Activated CD8-positive, alpha-beta memory T cell treated with anti-CD3 and anti-CD28 coated beads, Interleukin-2, amount 50 U/mL, for 48 hours (primary cell): ENCODE data around the gene BSG.

Experiments used
- DNase-seq: peaks from one replicate; pipeline ENCODE4 v3.0.0-alpha.2; 2020

Gene BSG

DNA sequence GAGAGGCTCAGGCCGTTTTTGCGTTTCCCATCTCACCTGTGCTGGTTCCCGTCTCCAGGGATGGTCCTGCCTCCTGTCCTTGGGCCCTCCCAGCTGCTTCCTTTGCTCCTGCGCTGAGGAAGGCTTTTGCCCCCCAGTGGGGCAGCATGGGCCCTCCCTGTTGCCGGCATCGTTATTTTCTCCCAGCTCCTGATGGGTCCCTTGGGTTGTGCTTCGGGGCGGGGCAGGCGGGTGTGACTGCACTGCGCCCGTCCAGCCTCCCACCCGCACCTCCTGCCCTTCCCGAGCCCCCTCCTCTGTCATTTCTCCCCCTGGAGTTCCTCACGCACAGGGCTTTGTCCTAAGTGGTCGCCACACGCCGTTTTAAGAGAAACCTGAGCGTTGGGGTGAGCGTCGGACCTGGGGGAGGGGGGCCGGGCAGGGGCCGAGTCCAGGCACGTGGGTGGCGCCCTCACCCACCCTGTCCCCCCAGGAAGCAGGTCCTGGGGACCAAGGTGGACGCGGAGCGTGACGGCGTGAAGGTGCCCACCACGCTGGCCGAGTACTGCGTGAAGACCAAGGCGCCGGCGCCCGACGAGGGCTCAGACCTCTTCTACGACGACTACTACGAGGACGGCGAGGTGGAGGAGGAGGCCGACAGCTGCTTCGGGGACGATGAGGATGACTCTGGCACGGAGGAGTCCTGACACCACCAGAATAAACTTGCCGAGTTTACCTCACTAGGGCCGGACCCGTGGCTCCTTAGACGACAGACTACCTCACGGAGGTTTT lies 31.3 kb upstream of the BSG start:
- no peak for DNase-seq

GRCh38 chr19:541699-542098 lies 30.7 kb upstream of the BSG start:
- no peak for DNase-seq

DNA sequence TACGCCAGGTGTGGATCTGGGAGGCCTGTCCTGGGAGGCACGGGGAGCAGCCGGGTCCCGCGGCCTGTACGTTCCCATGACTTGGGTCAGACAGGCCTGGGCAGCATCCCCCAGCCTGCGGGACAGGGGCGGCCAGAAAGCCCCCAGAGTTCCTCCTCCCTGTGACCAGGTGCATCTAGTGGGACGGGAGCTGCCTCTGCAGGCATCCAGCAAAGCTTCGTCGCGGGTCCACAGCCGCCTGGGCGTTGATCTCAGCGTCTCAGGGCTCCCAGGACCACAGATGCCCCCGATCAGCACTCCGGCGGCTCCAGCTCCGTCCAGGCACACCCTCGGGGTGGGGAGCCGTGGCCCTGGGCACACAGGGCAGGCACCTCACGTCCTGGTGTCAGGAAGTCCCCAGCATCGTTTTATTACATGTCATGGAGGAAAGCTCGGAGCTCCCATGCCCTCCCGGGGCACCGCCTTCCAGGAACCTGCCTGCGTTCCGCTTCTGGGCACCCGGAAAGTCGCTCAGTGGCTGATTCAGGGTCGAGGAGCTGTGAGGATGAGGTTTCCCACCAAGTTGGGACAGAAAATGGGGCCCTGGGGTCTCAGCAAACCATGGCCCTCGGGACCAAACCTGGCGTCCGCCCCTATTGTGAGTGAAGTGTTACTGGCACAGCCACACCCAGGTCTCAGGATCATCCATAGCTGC lies 30.1 kb upstream of the BSG start:
- DNase-seq: no peak

GRCh38 chr19:543910-544608 lies 28.3 kb upstream of the BSG start, which contains the start of gene GZMM:
Gene GZMM, plus strand, starts transcription at chr19:544053. Its CDS starts 19 bp downstream, at chr19:544072.
- peak; percentile 83 for DNase-seq

- DNase-seq: no peak
Observed at GRCh38 chr19:547117-547516, 25.3 kb upstream of the BSG start.

DNA sequence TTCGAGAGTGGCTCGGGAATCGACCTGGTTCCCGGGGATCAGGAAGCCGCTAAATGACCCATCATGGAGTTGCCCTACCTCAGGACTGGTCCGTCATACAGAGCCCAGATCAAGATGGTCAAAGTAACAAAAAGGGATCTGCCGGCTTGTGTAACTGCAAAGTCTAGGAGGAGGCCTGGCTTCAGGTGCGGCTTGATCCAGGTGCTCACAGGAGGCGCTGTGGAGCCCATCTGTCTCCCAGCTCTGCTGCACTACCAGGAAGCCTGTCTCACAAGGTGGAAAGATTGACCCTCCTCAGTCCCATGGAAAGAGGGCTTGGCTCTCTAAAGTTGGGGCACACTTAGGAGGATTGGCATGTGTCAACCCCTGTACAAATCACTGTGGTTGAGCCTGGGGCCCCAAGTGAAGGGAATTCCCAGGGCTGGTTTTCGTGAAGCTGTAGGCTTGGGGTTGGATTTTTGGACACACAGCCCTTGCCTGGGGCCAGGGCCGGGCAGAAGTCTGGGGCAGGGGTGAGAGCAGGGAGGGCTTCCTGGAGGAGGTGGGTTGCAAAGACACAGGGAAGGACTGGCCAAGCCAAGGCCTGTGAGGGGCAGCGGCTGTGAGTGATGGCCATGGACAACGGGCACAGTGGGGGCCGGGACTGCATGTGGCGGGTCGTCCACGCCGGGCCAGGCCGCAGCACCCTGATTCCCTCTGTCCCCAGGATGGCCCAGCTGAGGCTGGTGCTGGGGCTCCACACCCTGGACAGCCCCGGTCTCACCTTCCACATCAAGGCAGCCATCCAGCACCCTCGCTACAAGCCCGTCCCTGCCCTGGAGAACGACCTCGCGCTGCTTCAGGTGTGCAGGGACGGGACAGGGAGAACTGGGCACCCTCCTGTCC lies 24.3 kb upstream of the BSG start:
- no peak for DNase-seq

GRCh38 chr19:548886-549830 lies 23.2 kb upstream of the BSG start:
- DNase-seq: no peak

GRCh38 chr19:554817-555216 lies 17.6 kb upstream of the BSG start:
- no peak for DNase-seq

DNA sequence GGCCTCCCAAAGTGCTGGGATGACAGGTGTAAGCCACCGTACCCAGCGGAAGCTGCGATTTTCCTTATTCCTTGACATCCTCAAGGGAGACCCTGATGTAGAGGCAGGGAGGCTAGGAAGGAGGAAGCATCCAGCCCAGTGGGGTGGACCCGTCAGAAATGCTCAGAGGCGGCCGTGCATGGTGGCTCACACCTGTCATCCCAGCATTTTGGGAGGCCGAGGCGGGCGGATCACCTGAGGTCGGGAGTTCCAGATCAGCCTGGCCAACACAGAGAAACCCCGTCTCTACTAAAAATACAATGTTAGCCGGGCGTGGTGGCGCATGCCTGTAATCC lies 17.0 kb upstream of the BSG start:
- no peak for DNase-seq

DNA sequence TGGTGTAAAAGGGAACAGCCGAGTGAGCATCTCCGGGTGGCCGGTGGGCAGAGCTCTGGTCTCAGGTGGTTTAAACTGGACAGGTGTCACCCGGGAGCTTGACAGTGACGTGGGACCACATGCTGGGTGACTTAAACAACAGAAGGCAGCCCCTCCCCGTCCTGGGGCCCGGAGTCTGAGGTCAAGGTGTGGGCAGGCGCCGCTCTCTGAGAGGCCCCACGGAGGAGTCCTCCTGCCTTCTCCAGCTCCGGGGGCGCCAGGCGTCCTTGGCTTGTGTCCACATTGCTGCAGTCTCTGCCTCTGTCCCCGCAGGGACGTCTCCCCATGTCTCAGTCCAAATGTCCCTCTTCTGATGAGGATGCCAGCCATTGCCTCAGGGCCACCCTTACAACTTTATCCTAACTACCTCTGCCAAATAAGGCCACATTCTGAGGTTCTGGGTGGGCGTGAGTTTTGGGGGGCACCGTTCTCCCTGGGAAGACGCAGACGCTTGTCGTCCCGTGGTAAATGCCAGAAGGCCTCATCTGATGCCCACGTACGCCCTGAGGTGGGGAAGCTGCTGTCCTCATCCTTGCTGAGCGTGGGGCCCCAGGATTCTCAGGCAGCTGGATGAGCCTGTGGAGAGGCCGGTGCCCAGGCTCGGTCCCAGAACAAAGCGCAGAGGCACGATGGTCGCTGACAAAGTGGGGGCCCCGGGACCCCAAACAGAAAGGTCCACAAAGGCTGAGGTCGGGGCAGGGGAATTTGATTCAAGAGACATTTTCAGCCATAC lies 15.6 kb upstream of the BSG start:
- no peak for DNase-seq

- DNase-seq: no peak
Observed at GRCh38 chr19:558770-559439, 13.5 kb upstream of the BSG start.

- no peak for DNase-seq
Observed at GRCh38 chr19:560121-560520, 12.3 kb upstream of the BSG start.

DNA sequence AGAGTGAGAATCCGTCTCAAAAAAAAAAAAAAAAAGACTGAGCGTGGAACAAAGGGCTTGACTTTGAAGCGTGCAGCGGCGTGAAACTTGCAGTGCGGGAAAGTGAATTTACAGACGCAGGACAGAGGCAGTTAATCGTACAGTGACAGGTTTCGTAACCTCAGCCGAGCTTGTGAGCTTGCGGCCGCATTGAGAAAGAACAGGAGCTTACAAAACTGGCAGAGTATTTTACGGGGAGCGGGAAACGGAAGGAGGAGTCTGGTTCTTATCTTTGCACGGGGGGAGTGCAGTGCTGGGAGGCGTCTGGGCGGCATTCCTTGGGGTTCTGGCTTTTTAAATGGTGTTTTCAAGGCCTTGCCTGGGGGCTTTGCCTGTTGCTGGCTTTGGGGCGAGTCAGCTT lies 6.0 kb upstream of the BSG start:
- DNase-seq: no peak

DNA sequence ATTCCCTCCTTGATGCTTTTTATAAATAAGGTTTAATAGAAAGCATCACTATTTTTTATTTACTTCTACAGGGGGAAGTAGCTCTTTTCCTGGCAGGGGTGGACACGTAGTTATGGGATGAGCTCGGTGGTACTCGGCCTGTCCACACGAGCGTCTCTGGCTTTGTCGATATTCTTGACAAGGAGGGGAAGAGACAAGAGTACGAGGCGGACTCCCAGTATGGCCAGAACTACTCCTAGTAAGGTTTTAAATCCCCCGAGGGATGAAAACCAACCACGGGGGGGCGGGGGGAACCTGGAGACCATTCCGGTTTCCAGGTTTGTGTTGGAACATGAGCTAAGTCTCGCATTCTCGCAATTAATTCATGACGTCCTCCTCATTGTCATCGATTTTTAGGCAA lies 5.6 kb upstream of the BSG start:
- DNase-seq: no peak

DNA sequence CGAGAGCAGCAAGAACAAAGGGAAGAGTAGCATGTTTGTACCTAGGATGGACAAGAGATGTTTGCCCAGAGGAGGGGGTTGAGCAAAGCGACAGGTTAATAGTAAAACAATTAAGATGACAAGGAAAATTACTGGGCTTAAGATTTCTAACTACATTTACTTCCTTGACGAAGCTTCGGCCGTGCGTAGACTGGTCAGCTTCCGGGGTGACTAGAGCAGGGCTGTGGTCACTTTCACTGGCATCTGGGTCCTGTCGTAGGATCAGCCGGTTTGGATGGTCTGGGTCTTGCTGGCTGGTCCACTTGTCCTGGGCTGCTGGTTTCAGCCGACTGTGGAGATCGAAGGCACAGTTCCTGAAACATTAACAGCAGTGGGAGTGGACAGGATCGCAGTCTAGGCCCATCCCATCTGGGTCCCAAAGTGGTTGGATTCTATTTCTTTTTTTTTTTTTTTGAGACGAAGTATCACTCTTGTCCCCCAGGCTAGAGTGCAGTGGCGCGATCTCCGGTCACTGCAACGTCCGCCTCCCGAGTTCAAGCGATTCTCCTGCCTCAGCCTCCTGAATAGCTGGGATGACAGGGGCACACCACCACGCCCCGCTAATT lies 5.0 kb upstream of the BSG start:
- DNase-seq: no peak

- no peak for DNase-seq
Observed at GRCh38 chr19:570251-570686, 2.1 kb upstream of the BSG start.

- peak; percentile 82 for DNase-seq
Observed at GRCh38 chr19:570937-571565, 1.3 kb upstream of the BSG start.

DNA sequence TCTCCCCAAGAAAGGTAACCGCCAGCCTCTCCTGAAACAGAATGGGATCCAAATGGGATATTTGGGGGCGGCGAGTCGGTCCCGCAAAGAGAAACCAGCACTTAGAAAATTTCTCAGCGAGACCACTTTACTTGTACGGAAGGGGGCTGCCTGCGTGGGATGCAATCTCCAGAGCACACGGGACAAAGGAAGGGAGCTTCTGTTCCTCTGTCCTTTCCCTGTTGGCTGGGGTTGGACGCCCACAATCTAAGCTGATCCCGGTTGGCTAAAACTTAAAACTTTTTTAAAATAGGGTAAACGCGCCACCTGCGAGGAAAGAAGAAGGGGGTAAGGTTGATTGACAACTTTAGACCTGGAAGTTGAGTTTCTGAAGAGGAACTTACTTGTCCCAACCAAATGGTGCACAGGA lies 826 bp upstream of the BSG start:
- no peak for DNase-seq

DNA sequence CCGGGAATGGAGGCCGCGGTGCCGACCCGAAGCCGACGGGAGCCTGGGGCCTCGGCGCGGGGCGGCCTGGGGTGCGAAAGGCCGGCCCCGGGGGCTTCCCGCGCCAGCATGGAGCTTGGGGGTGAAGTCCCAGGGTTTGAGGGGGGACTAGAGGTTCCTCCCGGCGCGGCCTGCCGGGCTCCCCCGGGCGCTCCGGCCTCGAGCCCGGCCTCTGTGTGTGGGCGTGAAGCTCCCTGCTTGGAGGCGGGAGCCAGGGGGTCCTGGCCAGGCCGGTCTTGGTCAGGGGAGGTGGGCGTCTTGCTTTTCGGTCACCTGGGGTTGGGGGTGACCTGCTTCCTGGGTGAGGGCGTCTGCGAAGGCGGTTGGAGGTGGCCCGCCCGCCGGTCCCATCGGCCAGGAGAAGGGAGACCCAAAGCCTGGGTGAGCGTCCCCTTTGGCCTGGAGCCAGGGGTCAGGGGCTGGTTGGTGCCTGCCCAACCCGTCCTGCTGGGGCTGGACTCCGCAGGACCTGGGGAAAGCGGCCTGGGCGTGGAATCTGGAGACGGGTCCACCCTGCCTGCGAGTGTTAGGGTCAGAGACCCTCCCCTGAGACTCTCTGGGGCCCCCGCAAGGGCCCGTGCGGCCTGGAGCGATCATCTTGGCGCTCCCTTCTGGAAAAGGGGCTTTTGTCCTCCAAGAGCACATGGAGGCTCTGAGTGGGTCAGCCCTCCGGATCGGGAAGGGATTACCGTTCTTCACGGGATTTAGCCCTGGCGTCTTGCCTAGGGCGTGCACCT lies 535 bp downstream of the BSG start:
- no peak for DNase-seq
